Measurements from ENCODE around the gene WBP2NL.

DNA sequence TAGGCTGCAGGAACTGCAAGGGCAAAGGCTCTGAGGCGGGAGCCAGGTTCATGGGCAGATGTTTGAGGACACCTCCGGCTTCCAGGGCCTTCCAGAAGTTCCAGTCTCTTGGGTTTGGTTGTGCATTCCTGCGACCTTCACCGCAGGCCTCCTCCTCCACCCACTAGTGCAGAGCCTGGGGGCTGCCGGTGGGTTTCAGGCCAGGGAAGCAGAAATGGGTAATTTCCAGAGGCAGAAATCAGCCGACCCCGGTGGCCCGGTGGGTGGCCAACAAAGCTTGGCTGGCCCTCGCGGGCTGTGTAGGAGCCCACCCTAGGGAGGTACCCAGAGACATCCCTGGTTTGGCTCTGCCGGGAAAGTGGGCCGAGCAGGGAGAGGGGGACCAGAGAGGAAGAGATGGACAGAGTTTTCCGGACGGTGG, 75.0 kb downstream of the WBP2NL start:
- TF ChIP-seq, protein P1, sequence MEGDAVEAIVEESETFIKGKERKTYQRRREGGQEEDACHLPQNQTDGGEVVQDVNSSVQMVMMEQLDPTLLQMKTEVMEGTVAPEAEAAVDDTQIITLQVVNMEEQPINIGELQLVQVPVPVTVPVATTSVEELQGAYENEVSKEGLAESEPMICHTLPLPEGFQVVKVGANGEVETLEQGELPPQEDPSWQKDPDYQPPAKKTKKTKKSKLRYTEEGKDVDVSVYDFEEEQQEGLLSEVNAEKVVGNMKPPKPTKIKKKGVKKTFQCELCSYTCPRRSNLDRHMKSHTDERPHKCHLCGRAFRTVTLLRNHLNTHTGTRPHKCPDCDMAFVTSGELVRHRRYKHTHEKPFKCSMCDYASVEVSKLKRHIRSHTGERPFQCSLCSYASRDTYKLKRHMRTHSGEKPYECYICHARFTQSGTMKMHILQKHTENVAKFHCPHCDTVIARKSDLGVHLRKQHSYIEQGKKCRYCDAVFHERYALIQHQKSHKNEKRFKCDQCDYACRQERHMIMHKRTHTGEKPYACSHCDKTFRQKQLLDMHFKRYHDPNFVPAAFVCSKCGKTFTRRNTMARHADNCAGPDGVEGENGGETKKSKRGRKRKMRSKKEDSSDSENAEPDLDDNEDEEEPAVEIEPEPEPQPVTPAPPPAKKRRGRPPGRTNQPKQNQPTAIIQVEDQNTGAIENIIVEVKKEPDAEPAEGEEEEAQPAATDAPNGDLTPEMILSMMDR (IDR thresholded peaks at IDR 0.05), result no peak
- TF ChIP-seq POLR2A (IDR thresholded peaks at IDR 0.05), result no peak
- no peak for TF ChIP-seq POLR2AphosphoS5 (IDR thresholded peaks at IDR 0.05)

All from gastroesophageal sphincter (tissue), 3 donors.